Measurements from ENCODE around the gene PRMT6. TPM values are rescaled to one million over a fixed set of nuclear protein-coding genes. Genes with fewer than 3 reads are reported as not detected.
"Not testable (repeated sequence)": the region's sequence is repeated elsewhere in the genome, so short reads cannot be mapped to it uniquely, and the experiment has no call there.

Gene PRMT6
- total and polyA plus RNA-seq, 5 donors from 2014 or later = 7.8 to 17.1 (median 13.7) TPM

DNA sequence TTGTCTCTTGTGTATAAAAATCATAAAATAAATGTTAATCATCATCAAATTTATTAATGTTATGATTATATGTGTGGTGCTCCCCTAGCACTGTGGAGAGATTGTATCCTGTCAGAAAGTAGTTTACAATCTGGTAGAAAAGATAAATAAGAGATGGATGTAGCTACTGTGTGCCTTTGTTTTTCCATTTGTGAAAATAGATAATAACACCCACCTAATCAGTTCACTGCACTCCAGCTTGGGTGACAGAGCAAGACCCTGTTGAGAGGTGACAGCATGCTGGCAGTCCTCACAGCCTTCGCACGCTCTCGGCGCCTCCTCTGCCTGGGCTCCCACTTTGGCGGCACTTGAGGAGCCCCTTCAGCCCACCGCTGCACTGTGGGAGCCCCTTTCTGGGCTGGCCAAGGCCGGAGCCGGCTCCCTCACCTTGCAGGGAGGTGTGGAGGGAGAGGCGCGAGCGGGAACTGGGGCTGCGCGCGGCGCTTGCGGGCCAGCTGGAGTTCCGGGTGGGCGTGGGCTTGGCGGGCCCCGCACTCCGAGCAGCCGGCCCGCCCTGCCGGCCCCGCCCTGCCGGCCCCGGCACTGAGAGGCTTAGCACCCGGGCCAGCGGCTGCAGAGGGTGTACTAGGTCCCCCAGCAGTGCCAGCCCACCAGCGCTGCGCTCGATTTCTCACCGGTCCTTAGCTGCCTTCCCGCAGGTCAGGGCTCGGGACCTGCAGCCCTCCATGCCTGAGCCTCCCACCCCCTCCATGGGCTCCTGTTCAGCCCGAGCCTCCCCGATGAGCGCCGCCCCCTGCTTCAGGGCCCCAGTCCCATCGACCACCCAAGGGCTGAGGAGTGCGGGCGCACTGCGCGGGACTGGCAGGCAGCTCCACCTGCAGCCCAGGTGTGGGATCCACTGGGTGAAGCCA is 11.9 kb upstream of the PRMT6 start:
- peaks cover 19% of the 10 kb centered on the region for H3K27me3 Mint-ChIP-seq
- H3K36me3 Mint-ChIP-seq; H3K27ac ChIP-seq (ENCODE audit: insufficient read depth, low read length, poor library complexity, severe bottlenecking); H3K9me3 Mint-ChIP-seq; H3K27ac Mint-ChIP-seq; H3K4me3 Mint-ChIP-seq; H3K9me3 ChIP-seq (ENCODE audit: control insufficient read depth in 2 of 2, low read length in 2 of 2); DNase-seq; H3K4me1 Mint-ChIP-seq; H3K36me3 ChIP-seq (ENCODE audit: control insufficient read depth, insufficient read depth, low read length); H3K27me3 ChIP-seq (ENCODE audit: control insufficient read depth, insufficient read depth, low read length); H3K4me1 ChIP-seq (ENCODE audit: control insufficient read depth, insufficient read depth, low read length, poor library complexity, severe bottlenecking); H3K4me3 ChIP-seq (ENCODE audit: low read depth, low read length); ATAC-seq (ENCODE audit: low read depth in 2 of 2): not testable (repeated sequence)

- ATAC-seq (ENCODE audit: low read depth in 2 of 2) (no peak), DNase-seq (no peak)
- no peaks in the 10 kb centered on the region for H3K36me3 ChIP-seq (ENCODE audit: control insufficient read depth, insufficient read depth, low read length)
- peaks cover 14% of the 10 kb centered on the region for H3K27me3 Mint-ChIP-seq
- no peaks in the 10 kb centered on the region for H3K4me1 Mint-ChIP-seq
- H3K36me3 Mint-ChIP-seq = no peaks in the 10 kb centered on the region
- no peak overlapping the region for H3K27ac Mint-ChIP-seq
- no peaks in the 10 kb centered on the region for H3K9me3 Mint-ChIP-seq
- no peak overlapping the region for H3K4me3 Mint-ChIP-seq
- H3K4me1 ChIP-seq (ENCODE audit: control insufficient read depth, insufficient read depth, low read length, poor library complexity, severe bottlenecking) = no peaks in the 10 kb centered on the region
- H3K27ac ChIP-seq (ENCODE audit: insufficient read depth, low read length, poor library complexity, severe bottlenecking) = no peak overlapping the region
- no peak overlapping the region for H3K4me3 ChIP-seq (ENCODE audit: low read depth, low read length)
- H3K9me3 ChIP-seq (ENCODE audit: control insufficient read depth in 2 of 2, low read length in 2 of 2) = no peaks in the 10 kb centered on the region
- H3K27me3 ChIP-seq (ENCODE audit: control insufficient read depth, insufficient read depth, low read length) = no peaks in the 10 kb centered on the region
Measured at GRCh38 chr1:107047602-107048001, 8.9 kb upstream of the PRMT6 start.

DNA sequence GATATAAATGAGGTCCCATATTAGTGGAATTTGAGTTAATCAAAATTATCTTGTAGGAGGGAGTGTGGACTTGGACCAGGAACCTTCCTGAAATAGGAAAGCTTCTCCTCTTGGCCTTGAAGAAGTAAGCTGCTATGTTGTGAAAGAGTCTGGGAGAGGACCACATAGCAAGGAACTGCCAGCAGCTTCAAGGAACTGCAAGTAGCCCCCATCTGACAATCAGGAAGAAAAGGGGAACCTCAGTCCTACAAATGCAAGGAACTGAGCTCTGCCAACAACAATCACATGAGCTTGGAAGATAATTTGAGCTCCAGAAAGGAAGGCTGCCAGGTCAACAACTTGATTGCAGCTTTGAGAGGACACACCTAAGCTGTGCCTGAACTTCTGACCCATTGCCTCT is 8.2 kb upstream of the PRMT6 start:
- H3K4me1 Mint-ChIP-seq = no peaks in the 10 kb centered on the region
- Histone ChIP-seq H3K4me1 (ENCODE audit: control insufficient read depth, insufficient read depth, low read length, poor library complexity, severe bottlenecking) (no peaks in the 10 kb centered on the region), H3K36me3 (ENCODE audit: control insufficient read depth, insufficient read depth, low read length) (no peaks in the 10 kb centered on the region), H3K9me3 (ENCODE audit: control insufficient read depth in 2 of 2, low read length in 2 of 2) (no peaks in the 10 kb centered on the region), H3K27ac (ENCODE audit: insufficient read depth, low read length, poor library complexity, severe bottlenecking) (no peak overlapping the region), H3K4me3 (ENCODE audit: low read depth, low read length) (no peak overlapping the region), H3K27me3 (ENCODE audit: control insufficient read depth, insufficient read depth, low read length) (no peaks in the 10 kb centered on the region)
- H3K4me3 Mint-ChIP-seq = no peak overlapping the region
- no peaks in the 10 kb centered on the region for H3K9me3 Mint-ChIP-seq
- H3K36me3 Mint-ChIP-seq = no peaks in the 10 kb centered on the region
- no peak overlapping the region for H3K27ac Mint-ChIP-seq
- DNase-seq = no peak
- H3K27me3 Mint-ChIP-seq = peaks cover 14% of the 10 kb centered on the region
- no peak for ATAC-seq (ENCODE audit: low read depth in 2 of 2)

DNA sequence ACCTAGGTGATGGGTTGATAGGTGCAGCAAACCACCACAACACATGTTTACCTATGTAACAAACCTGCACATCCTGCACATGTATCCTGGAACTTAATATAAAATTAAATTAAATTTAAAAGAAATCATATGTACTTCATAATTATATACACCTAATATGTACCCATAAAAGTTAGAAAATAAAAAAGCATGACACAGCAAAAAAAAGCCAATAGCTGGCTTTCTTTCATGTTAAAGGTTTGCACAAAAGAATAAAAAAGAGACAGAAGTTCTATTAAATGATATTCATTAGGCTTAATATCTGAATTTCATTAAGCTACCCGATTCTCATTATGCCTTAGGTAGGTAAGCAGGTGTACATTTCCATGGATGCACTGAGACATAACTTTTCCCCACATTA is 5.2 kb upstream of the PRMT6 start:
- H3K36me3 ChIP-seq (ENCODE audit: control insufficient read depth, insufficient read depth, low read length) = no peaks in the 10 kb centered on the region
- no peaks in the 10 kb centered on the region for H3K27me3 ChIP-seq (ENCODE audit: control insufficient read depth, insufficient read depth, low read length)
- H3K4me3 ChIP-seq (ENCODE audit: low read depth, low read length) = no peak overlapping the region
- H3K4me1 ChIP-seq (ENCODE audit: control insufficient read depth, insufficient read depth, low read length, poor library complexity, severe bottlenecking) = no peaks in the 10 kb centered on the region
- DNase-seq (no peak), ATAC-seq (ENCODE audit: low read depth in 2 of 2) (no peak)
- Mint-ChIP-seq H3K9me3 (peaks cover 0 to 1% (median 0%) of the 10 kb centered on the region in 7 donors), H3K36me3 (no peaks in the 10 kb centered on the region), H3K4me3 (no peak overlapping the region), H3K27me3 (peaks cover 17% of the 10 kb centered on the region), H3K27ac (no peak overlapping the region), H3K4me1 (peaks cover 0 to 12% (median 2%) of the 10 kb centered on the region in 4 donors)
- no peaks in the 10 kb centered on the region for H3K9me3 ChIP-seq (ENCODE audit: control insufficient read depth in 2 of 2, low read length in 2 of 2)
- H3K27ac ChIP-seq (ENCODE audit: insufficient read depth, low read length, poor library complexity, severe bottlenecking) = no peak overlapping the region

- ATAC-seq (ENCODE audit: low read depth in 2 of 2); H3K9me3 Mint-ChIP-seq; H3K36me3 ChIP-seq (ENCODE audit: control insufficient read depth, insufficient read depth, low read length); DNase-seq; H3K27me3 ChIP-seq (ENCODE audit: control insufficient read depth, insufficient read depth, low read length); H3K9me3 ChIP-seq (ENCODE audit: control insufficient read depth in 2 of 2, low read length in 2 of 2): not testable (repeated sequence)
- Histone ChIP-seq H3K4me3 (ENCODE audit: low read depth, low read length) (peak overlapping the region; percentile 86), H3K27ac (ENCODE audit: insufficient read depth, low read length, poor library complexity, severe bottlenecking) (peak overlapping the region; percentile 76), H3K4me1 (ENCODE audit: control insufficient read depth, insufficient read depth, low read length, poor library complexity, severe bottlenecking) (peaks cover 13% of the 10 kb centered on the region)
- Mint-ChIP-seq H3K4me3 (peak overlapping the region; percentile 99 to 100 (median 99)), H3K27me3 (peaks cover 11% of the 10 kb centered on the region), H3K4me1 (peaks cover 6 to 44% (median 24%) of the 10 kb centered on the region in 4 donors), H3K27ac (peak overlapping the region; percentile 91 to 99 (median 97)), H3K36me3 (peaks cover 10% of the 10 kb centered on the region)
Measured at GRCh38 chr1:107055919-107056425, 502 bp upstream of the PRMT6 start.

GRCh38 chr1:107057197-107058133 is 991 bp downstream of the PRMT6 start:
- Mint-ChIP-seq H3K9me3 (peaks cover 0 to 3% (median 0%) of the 10 kb centered on the region in 7 donors), H3K36me3 (peaks cover 13% of the 10 kb centered on the region), H3K27me3 (peaks cover 10% of the 10 kb centered on the region), H3K4me3 (peak overlapping the region; percentile 99 to 100 (median 99)), H3K4me1 (peaks cover 15 to 44% (median 25%) of the 10 kb centered on the region in 4 donors), H3K27ac (peak overlapping the region; percentile 97 to 99 (median 98))
- Histone ChIP-seq H3K4me1 (ENCODE audit: control insufficient read depth, insufficient read depth, low read length, poor library complexity, severe bottlenecking) (peaks cover 13% of the 10 kb centered on the region), H3K9me3 (ENCODE audit: control insufficient read depth in 2 of 2, low read length in 2 of 2) (no peaks in the 10 kb centered on the region), H3K36me3 (ENCODE audit: control insufficient read depth, insufficient read depth, low read length) (peaks cover 9% of the 10 kb centered on the region), H3K27ac (ENCODE audit: insufficient read depth, low read length, poor library complexity, severe bottlenecking) (peak overlapping the region; percentile 76), H3K4me3 (ENCODE audit: low read depth, low read length) (peak overlapping the region; percentile 63), H3K27me3 (ENCODE audit: control insufficient read depth, insufficient read depth, low read length) (no peaks in the 10 kb centered on the region)
- peak; percentile 17 to 18 for ATAC-seq (ENCODE audit: low read depth in 2 of 2)
- peak in 2 of 3 donors; percentile 5 to 56 for DNase-seq

- Histone ChIP-seq H3K27me3 (ENCODE audit: control insufficient read depth, insufficient read depth, low read length) (no peaks in the 10 kb centered on the region), H3K4me1 (ENCODE audit: control insufficient read depth, insufficient read depth, low read length, poor library complexity, severe bottlenecking) (peaks cover 13% of the 10 kb centered on the region), H3K4me3 (ENCODE audit: low read depth, low read length) (peak overlapping the region; percentile 63), H3K27ac (ENCODE audit: insufficient read depth, low read length, poor library complexity, severe bottlenecking) (no peak overlapping the region), H3K36me3 (ENCODE audit: control insufficient read depth, insufficient read depth, low read length) (peaks cover 9% of the 10 kb centered on the region), H3K9me3 (ENCODE audit: control insufficient read depth in 2 of 2, low read length in 2 of 2) (no peaks in the 10 kb centered on the region)
- Mint-ChIP-seq H3K36me3 (peaks cover 13% of the 10 kb centered on the region), H3K4me1 (peaks cover 15 to 44% (median 25%) of the 10 kb centered on the region in 4 donors), H3K9me3 (peaks cover 0 to 3% (median 0%) of the 10 kb centered on the region in 7 donors), H3K27ac (peak overlapping the region in 2 of 3 donors; percentile 31 to 97), H3K27me3 (peaks cover 8% of the 10 kb centered on the region), H3K4me3 (peak overlapping the region; percentile 99 to 100 (median 99))
- DNase-seq (no peak), ATAC-seq (ENCODE audit: low read depth in 2 of 2) (no peak)
Measured at GRCh38 chr1:107058245-107059032, 2.0 kb downstream of the PRMT6 start.

Data from CD4-positive, CD25-positive, alpha-beta regulatory T cell (primary cell).